Glomerular visceral epithelial cell (primary cell): Measurements from ENCODE around the gene REL.
"Not testable (repeated sequence)": the region's sequence is repeated elsewhere in the genome, so short reads cannot be mapped to it uniquely, and the experiment has no call there.

Experiments
- DNase-seq: peaks from one replicate; pipeline ENCODE4 v3.0.0-alpha.2; 2016; ENCODE audit errors: extremely low spot score

REL gene

DNA sequence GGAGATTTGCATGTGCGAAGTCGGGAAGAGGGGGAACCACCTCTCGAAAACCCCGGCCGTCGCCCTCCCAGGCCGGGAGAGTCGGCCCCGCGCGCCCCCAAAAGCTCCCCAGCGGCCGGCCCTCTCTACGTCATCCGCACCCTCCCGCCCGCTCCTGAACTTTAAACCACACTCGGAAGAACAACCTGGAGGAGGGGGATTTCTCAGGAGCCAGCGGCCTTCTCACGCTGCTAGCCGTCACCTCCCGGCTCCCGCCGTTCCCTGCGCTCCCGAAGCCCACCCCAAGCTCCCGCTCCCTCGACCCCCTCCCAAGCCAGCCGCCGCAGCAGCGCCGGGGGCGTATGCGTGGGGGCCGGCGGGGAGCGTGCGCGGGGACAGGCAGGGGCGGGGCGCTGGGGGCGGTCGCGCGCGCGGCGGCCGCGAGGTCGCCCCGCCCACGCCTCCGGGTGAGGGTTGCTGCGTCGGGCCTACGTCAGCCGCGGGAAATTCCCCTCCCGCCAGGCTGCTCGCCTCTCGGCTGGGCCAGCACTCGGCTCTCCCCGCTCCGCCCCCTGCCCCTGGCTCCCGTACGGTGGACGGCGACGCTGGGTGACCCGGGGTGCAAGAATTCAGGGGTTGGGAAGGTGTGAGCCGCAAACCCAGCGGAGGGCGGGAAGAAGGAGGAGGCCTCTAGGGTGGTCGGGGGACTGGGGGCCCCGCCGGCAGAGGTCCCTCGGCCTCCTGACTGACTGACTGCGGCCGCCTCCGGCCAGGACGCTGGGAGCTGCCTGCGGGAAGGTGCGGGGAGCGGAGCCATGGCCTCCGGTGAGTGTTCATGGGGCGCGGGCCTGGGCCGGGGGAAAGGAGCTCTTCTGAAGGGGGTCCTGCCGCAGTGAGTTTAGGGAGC is at the start of gene REL:
TSS of gene REL (plus strand) at position 528 of the 886 bp plus-strand sequence. CDS start at position 795, 267 bp downstream.
- peak; percentile 90 for DNase-seq

DNA sequence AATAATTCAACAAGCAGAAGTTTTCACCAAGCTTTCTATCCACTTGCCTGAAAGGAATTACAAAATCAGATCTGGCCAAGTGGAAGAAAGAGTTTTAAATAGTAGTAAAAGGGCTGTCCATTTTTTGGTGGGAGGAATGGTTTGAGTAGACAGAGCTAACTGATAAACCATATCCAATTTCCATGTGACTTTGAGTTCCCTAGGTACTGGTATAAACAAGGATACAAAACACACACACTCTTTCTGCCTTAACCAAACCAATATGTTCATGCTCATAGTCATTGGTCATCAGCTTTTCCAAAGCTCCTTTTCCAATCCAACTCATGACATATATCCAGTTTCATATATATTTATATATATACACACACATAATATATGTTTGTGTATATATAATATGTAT is 49.5 kb upstream of the REL start:
- no peak for DNase-seq

DNA sequence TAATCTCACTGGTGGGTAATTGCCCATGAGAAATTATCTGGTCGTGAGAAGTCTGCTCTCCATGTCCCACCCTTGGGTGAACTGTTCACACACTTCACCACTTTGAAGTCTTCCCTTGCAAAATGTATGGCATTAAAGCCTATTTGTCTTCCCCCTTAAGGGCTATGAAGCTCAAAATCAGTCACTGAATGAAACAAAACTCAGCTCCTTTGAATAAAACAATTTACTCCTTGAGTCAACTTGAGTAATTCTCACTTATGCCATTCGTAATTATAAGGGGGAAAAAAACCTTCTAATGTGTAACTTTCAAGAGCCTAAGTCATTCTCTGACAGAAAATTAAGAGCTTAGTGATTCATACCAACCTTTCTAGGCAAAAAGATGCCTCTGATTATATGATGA is 48.8 kb upstream of the REL start:
- no peak for DNase-seq

DNA sequence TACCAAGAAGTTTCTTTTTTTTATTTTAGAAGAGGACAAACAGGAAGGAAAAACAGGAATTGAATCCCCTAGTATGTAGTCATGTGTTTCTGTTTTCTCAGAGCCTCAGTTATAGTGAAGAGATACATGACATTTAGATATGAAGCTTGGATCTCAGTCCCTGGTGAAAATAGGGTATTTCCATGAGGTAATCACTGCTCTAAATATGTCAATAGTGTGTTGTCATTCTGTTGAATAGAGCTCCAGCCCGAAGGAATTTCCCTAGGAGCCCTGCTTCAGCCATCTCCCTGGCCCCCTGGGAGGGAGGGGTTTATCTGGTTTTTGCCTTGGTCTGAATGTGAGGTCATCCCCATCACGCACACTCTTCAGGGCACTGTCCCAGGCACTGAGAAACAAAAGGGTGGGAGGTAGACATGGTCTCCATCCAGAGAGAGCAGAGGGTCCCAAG is 47.1 kb upstream of the REL start:
- no peak for DNase-seq

DNA sequence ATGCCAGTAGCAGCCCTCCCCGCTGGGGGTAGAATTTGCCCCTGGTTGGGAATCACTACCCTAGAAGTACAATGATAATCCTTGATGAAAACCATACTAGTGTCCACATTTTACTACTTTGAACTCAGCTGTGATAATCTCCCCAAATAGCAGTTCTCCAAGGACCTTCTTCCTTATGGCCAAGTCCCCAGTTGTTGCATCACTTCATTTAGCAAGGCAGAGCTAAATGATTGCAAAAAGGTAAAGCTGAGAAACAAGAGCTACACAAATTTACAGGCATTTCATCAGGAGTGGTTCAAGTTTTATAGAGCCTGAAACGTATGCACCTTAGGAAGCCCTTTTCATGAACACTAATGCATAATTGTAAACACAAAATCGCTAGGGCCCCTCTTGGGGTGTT is 44.9 kb upstream of the REL start:
- no peak for DNase-seq

DNA sequence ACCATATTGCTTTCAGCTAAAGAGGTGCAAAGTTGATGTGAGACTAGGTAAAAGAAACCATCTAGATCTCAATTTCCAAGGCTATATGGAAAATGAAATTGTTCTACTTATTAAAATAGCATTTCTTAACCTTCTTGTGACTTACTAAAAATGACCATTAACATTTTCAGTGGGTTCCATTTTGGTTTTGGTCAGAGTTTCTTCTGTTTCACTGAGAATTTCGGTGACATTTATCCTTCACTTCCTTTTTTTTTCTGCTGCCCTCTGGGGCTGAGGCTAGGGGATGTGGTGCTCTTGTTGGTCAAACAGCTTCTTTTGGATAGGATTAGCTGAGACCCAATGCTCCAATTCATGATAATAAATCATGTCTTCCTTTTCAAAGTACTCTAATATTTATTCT is 44.3 kb upstream of the REL start:
- no peak for DNase-seq

DNA sequence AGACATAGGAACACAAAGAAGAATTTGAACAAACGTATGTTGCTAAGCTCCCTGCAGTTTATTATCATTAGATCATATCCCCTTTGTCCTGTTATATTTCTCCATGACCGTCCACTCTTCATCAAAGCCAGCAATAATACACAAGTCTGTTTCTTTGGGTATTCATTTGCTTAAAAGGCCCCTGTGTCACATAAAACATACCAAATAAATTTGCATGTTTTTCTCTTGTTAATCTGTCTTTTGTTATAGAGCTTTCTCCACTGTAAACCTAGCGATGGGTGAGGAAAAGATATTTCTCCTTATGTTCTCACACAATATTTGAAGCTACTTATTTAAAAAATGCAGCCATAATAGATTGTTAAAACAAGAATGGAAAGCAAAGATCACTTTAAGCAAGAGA is 42.9 kb upstream of the REL start:
- DNase-seq = no peak

DNA sequence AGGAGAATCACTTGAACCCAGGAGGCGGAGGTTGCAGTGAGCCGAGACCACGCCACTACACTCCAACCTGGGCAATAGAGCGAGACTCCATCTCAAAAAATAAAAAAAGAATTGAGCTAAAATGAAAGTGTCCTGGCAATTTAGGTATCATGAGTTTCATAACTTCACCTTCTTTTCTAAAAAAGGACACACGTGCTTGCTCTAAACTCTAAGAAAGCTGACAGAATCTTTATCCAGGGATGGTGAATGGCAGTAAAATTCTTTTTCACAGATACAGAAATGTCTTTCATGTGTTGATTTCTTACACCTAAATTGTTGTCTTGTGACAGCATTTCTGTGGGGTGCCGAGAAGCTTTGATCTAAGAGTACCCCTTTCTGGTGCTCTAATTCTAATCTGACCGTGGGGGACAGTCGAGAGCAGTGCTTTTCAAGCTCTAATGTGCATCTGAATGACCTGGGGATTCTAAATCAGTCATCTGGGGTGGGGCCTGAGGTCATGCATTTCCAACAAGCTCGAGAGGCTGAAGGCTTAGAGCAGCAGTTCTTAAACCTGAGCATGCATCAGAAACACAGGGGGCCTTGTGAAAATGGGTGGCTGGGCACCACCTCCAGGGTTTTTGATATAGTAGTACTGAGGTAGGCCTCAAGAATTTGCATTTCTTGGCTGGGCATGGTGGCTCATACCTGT is 42.1 kb upstream of the REL start:
- DNase-seq = no peak

DNA sequence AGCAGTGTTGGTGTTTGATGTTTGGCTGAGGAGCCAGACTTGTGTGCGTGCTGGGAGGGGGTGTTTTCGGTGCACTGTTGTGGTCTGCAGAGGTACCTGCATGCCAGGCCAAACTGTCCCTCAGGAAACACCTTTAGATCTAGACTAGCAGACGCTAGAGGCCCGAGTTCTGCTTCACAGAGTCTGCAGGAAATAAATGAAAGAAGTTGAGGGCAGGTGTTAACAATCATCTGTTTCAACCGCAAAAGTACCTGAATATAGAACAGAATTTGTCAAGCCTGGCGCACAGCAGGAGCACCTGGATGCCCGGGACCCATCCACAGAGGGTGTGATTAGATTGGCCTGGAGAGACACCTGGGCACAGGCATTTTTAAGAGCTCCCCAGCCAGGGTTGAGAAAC is 40.5 kb upstream of the REL start:
- no peak for DNase-seq

DNA sequence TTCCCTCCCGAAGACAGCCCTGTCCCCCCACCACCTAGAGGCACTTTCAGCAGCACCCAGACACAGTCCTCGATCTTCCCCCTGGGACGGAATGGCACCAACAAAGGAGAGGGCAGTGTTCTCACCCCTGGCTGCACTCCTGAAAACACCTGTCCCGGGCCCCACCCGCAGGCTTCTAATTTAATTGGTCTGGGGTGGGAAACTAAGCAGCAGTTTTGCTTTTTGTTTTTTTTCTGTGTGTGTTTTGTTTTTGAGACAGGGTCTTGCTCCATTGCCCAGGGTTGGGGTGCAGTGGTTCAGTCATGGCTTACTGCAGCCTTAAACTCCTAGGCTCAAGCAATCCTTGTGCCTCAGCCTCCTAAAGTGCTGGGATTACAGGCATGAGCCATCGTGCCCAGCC is 38.4 kb upstream of the REL start:
- no peak for DNase-seq

DNA sequence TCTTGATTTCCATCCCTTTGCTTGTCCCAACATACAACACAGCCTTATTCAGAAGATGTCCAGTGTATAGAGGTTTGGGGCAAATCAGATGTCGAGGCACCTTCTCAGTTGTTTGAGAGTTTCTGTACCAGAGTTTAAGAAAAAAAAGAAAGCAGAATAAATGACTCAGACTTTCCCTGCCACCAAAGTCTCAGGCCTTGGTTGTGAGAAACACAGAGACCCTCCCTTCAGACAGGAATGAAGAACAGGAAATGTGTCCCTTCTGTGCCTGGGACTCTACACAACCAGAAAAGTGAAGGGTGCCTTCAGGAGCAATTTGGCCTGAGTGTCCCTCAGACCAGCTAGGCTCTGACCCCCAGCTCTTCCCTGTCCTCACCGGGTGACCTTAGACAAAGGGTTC is 37.3 kb upstream of the REL start:
- no peak for DNase-seq

DNA sequence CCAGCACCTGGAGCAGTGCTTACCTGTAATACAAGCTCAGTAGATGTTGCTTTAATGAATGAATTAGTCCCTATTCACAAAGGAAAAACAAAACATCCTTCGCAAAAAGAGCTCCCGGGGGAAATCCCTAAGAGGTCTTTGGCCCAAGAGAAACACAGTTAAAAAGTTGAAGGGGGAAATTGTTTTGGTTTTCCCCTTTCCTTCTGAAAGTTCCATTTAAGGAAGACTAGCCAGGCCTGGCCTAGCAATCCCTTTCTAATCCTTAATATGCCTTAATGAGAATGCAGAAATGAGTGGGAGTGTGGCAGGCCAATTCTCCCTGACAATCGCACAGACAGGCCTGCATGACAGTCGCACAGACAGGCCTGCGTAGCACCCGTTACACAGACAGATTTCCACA is 33.5 kb upstream of the REL start:
- no peak for DNase-seq

DNA sequence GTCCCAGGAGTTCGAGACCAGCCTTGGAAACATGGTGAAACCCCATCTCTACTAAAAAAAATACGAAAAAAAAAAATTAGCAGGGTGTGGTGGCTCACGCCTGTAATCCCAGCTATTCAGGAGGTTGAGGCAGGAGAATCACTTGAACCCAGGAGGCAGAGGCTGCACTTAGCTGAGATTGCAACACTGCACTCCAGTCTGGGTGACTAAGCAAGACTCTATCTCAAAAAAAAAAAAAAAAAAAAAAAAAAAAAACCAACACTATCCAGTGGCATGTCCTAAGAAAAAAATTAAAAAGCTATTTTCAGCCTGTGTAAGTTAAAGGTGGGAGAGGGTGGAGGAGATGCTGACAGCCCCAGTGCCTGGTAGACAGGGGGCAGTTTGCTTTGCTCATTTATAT is 32.2 kb upstream of the REL start:
- DNase-seq = no peak

DNA sequence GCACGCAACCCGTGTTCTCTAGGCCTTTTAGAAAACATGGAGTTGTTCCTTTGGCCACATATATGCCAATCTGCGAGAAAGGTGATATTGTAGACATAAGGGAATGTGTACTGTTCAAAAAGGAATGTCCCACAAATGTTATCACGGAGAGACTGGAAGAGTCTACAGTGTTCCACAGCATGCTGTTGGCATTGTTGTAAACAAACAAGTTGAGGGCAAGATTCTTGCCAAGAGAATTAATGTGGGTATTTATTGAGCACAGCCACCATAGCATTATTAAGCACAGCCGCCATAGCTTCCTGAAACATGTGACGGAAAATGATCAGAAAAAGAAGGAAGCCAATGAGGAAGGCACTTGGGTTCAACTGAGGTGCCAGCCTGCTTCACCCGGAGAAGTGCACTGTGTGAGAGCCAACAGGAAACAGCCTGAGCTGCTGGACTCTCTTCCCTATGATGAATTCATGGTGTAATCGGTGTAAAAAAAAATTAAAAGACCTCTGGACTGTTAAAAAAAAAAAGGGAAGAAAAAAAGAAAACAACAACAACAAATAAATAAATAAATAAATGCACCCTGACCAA is 29.0 kb upstream of the REL start:
- no peak for DNase-seq

DNA sequence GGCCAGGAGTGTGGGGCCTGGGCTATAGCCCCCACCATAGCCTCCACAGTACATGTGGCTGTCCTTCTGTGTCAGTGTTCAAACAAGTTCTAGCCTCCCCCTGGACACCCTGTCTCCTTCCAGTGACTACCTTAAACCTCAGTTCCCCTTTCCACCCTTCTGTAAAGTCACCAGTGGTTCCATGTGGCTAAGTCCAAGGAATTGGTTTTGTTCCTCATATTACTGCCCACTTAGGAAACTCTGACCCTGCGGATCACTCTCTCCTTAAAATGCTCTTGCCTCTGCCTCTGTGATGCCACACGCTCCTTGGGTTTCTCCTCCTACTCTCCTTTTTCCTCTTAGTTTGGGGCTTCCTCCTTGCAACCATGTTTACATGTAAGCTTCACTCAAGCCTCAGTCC is 27.8 kb upstream of the REL start:
- DNase-seq = no peak

DNA sequence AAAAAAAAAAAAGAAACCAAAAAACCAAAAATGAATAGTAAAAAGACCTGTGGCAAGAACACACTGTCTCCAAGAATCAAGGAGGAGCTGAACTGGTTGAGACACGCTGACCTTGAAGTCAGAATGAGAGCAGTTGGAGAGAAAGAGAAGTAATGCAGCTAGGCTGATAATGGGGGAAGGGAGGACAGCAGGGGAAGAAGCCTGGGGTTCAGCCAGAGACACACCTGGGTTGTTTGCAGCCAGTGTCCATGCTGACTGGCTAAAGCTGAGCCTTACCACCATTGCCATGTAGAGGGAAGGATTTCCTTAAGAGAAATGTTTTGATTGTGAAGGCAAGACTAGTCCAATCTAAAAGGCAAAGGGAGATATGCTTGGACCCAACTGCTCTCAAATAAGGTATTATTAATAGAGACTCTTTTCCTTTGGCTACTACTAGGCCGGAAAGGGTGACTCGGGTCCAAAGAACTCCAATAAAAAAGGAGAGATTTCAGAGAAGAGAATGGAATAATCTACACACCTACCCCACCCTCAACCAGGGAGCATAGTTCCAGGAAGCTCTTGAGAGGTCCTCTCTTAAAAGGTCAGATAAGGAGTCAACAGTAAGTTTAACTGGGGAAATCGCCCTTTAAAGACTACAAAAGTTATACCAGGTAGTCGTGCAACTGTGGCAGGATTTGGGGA is 25.2 kb upstream of the REL start:
- DNase-seq = no peak

DNA sequence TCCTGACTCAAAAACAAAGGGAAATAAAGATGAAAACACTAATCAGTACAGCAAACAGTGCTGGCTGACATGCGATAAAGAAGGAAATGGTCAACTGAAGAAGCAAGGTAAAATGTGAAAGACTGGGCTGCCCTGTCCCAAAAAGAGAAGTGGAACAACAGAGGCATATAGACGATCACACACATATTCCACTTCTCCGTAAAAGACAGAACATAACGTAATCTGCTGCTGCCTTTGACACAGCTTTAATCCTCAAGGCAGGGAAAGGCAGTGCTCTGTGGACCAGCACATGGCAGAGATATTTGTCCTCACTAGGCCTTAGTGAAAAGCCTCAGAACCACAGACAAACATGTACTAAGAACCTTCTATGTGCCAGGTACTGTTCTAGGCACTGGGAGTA is 24.3 kb upstream of the REL start:
- no peak for DNase-seq

DNA sequence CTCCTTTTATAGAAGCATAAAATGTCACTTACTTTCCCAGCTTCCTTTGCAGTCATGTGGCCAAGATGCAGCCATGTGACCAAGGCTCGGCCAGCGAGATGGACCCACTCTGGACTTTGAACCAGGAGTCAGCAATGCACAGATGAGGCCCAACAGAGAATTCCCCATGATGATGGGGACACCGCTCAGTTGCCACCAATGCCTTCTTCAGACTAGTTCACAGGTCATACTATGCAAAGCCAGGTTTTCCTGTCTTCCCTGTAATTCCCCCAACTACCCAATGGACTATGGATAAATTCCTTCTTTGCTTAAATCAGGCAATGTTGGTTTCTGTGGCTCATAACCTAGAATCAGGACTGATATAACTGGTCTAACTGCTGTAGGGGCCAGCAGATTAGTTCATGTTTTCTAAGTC is 22.5 kb upstream of the REL start:
- no peak for DNase-seq

DNA sequence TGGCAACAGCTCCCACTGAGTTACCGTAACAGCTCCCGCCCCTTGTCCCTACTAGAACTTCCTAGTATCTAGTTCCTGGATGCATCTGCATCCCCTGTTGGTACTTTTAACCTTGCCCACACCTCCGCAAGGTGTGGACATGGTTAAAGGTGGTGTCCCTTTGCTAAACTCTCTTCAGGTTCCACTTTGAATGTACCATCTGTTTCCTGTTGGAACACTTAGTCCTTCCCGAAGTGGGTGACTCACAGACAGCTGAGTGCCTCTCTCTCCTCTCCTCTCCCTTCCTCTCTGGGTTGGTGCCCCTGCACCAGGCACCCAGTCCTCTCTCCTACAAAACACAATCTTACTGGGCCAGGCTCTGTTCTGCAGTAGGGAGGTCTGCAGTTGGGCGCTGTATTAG is 19.6 kb upstream of the REL start:
- DNase-seq = no peak

DNA sequence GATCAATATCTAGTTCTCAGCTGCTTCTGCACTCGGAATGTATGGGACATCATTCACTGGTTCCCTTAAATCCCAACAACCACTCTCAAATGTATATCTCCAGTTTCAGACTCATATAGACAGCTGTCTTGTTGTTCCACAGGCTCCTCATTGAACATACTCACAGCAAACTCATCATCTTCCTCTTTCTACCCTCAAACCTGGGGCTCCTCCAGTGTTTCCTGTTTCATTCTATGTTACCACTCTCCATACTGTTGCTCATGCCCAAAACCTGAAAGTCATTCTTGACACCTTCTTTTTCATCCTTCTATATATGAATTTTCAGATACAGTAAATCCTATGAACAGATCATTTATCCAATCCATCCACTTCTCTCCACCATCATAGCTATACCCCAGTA is 18.7 kb upstream of the REL start:
- no peak for DNase-seq

DNA sequence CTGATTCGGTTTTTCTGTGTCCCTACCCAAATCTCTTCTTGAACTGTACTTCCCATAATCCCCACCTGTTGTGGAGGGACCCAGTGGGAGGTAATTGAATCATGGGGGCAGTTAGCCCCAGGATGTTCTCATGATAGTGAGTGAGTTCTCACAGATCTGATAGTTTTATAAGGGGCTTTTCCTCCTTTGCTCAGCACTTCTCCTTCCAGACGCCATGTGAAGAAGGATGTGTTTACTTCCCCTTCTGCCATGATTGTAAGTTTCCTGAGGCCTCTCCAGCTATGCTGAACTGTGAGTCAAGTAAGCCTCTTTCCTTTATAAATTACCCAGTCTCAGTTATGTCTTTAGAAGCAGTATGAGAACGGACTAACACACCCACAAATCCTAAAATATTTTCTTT is 16.0 kb upstream of the REL start:
- DNase-seq = not testable (repeated sequence)

DNA sequence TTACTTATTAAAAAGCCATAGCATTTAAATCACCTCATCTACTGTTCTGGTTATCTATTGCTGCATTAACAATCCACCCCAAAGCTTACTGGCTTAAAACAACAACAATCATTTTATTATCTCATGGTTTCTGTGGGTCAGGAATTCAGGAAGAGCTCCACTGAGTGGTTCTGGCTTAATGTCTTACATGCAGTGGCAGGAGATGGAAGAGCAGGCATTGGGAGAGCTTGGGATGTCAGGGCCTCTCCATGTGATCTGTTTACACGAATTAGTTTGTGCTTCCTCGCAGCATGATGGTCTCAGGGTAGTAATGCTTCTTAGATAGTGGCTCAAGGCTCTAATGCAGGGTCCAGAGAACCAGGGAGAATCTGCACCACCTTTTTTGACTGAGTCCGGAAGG is 14.4 kb upstream of the REL start:
- DNase-seq = no peak
